ENCODE measurements around the gene DXO. TPM values are rescaled to one million over a fixed set of nuclear protein-coding genes. Genes with fewer than 3 reads are reported as not detected.
A peak's percentile ranks its signal among the peaks of the same experiment; 100 is the strongest.

Gene DXO
- total RNA-seq, 4 donors from 2014 or later, result 16.2 to 46.1 (median 34.3) TPM

- DNase-seq (ENCODE audit: low spot score in 2 of 2), result no peak
- Histone ChIP-seq H3K4me1 (peaks cover 0 to 13% (median 7%) of the 10 kb centered on the region in 4 donors), H3K27me3 (no peaks in the 10 kb centered on the region), H3K36me3 (peaks cover 0 to 89% (median 49%) of the 10 kb centered on the region in 3 donors), H3K4me3 (no peak overlapping the region), H3K27ac (no peak overlapping the region), H3K9me3 (no peaks in the 10 kb centered on the region)
- TF ChIP-seq EP300 (IDR thresholded peaks at IDR 0.05) (no peak), POLR2A (IDR thresholded peaks at IDR 0.05) (no peak)
- TF ChIP-seq, protein P1, sequence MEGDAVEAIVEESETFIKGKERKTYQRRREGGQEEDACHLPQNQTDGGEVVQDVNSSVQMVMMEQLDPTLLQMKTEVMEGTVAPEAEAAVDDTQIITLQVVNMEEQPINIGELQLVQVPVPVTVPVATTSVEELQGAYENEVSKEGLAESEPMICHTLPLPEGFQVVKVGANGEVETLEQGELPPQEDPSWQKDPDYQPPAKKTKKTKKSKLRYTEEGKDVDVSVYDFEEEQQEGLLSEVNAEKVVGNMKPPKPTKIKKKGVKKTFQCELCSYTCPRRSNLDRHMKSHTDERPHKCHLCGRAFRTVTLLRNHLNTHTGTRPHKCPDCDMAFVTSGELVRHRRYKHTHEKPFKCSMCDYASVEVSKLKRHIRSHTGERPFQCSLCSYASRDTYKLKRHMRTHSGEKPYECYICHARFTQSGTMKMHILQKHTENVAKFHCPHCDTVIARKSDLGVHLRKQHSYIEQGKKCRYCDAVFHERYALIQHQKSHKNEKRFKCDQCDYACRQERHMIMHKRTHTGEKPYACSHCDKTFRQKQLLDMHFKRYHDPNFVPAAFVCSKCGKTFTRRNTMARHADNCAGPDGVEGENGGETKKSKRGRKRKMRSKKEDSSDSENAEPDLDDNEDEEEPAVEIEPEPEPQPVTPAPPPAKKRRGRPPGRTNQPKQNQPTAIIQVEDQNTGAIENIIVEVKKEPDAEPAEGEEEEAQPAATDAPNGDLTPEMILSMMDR (IDR thresholded peaks at IDR 0.05), result no peak
- 90 to 94% methylated on average over 15 to 19 of the region's 19 CpGs for WGBS, 2 donors
Measured at GRCh38 chr6:31963921-31964320, 8.0 kb downstream of the DXO start.

DNA sequence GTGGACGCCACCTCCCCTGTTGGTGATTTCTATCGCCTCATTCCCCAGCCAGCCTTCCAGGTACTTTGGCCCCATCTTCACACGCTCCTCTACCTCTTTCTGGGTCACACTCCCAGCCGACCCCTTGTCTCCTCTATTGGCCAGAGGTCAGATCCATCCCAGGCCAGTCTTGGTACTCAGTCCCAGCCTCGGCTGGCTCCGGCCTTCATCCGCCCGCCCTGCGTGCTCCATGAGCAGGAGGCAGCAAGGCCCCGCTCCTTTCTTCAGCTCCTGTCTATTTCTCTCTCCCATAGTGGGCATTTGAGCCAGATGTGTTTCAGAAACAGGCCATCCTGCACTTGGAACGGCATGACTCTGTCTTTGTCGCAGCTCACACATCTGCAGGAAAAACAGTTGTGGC is 10.3 kb downstream of the DXO start:
- H3K4me1 ChIP-seq, result peaks cover 0 to 32% (median 19%) of the 10 kb centered on the region in 4 donors

DNA sequence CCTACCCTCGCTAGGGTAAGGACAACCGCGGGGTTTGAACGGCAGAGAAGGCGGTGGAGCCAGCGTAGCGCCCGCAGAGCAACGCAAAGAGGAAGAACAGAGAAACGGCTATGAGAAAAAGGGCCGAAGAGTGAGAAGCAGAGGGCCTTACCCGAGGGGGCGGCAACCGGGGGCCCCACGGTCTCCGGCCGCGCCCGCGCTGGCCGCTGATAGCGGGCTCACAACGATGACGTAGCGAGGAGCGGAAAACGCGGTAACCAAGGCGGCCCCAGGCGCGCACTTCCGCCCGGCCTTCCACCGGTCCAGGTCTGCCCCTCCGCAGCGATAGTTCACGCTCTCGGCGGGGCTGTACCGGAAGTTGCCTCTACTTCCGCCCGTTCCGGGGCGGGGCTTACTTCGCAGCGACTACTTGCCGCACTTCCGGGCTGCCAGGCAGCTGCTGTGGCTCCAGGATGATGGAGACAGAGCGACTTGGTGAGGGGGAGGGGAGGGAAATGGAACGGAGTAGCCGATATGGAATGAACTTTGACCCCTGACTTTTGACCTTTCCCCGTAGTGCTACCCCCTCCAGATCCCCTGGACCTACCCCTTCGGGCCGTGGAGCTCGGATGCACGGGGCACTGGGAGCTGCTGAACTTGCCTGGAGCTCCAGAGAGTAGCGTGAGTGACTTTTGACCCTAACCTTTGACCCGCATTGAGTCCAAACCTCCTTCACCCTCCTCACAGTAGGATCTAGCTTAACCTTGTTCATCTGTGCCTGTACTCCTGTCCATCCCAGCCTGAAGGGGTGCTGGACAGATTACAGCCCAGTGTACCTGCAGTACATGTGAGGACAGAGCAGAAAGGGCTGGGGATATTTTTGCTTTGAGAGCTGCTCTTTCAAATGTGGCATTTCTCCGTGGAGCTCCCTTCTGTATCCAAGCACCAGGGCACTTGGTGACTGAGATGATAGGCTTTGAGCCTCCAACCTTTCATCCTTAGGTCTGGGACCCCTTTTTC is 12.9 kb downstream of the DXO start, which contains the start of the genes NELFE and SKIC2:
Gene NELFE (minus strand): TSS at position 231 of the 999 bp plus-strand sequence. CDS start 525 bp downstream, outside the sequence.
Gene SKIC2 (plus strand): TSS at position 435 of the 999 bp plus-strand sequence. CDS start 18 bp downstream, at position 453.
- H3K27me3 ChIP-seq, result no peaks in the 10 kb centered on the region
- H3K36me3 ChIP-seq, result peaks cover 7 to 73% (median 40%) of the 10 kb centered on the region in 3 donors
- H3K4me3 ChIP-seq, result peak within 1 kb of the TSS; percentile 75 to 97 (median 86)
- no peaks in the 10 kb centered on the region for H3K9me3 ChIP-seq
- peak within 1 kb of the TSS; percentile 78 to 95 (median 90) for H3K27ac ChIP-seq
- WGBS, 2 donors, result 1% methylated on average over 57 to 59 of the region's 59 CpGs
- peak; percentile 94 to 95 for DNase-seq (ENCODE audit: low spot score in 2 of 2)
- TF ChIP-seq, protein P1 (IDR thresholded peaks at IDR 0.05), result peak in 1 of 5 experiments; percentile 23
- TF ChIP-seq POLR2A (IDR thresholded peaks at IDR 0.05) (peak; percentile 43 to 63), EP300 (IDR thresholded peaks at IDR 0.05) (peak; percentile 95 to 100)
- H3K4me1 ChIP-seq, result peaks cover 0 to 32% (median 19%) of the 10 kb centered on the region in 4 donors

More for the DNA sequence above, 10.3 kb downstream of the DXO start:
- H3K27ac ChIP-seq, result no peak overlapping the region
- no peak for DNase-seq (ENCODE audit: low spot score in 2 of 2)
- H3K4me3 ChIP-seq, result no peak overlapping the region
- no peaks in the 10 kb centered on the region for H3K9me3 ChIP-seq
- no peaks in the 10 kb centered on the region for H3K27me3 ChIP-seq
- TF ChIP-seq EP300 (IDR thresholded peaks at IDR 0.05) (no peak), POLR2A (IDR thresholded peaks at IDR 0.05) (no peak)
- TF ChIP-seq, protein P1 (IDR thresholded peaks at IDR 0.05), result no peak
- H3K36me3 ChIP-seq, result peaks cover 3 to 74% (median 44%) of the 10 kb centered on the region in 3 donors
- 92 to 95% methylated on average over 12 of the region's 12 CpGs for WGBS, 2 donors

GRCh38 chr6:31958412-31958740 is 13.6 kb downstream of the DXO start:
- H3K27me3 ChIP-seq, result no peaks in the 10 kb centered on the region
- peak overlapping the region; percentile 64 to 95 (median 90) for H3K27ac ChIP-seq
- no peaks in the 10 kb centered on the region for H3K9me3 ChIP-seq
- 9 to 11% methylated on average over 11 of the region's 11 CpGs for WGBS, 2 donors
- H3K36me3 ChIP-seq, result peaks cover 7 to 73% (median 34%) of the 10 kb centered on the region in 3 donors
- TF ChIP-seq EP300 (IDR thresholded peaks at IDR 0.05) (no peak), POLR2A (IDR thresholded peaks at IDR 0.05) (no peak)
- TF ChIP-seq, protein P1 (IDR thresholded peaks at IDR 0.05), result no peak
- H3K4me3 ChIP-seq, result peak overlapping the region; percentile 75 to 97 (median 86)
- no peak for DNase-seq (ENCODE audit: low spot score in 2 of 2)
- peaks cover 0 to 32% (median 19%) of the 10 kb centered on the region in 4 donors for H3K4me1 ChIP-seq

All from tibial nerve (tissue), 4 donors.